GM23338 (cell line): ENCODE measurements around the gene CLSTN2. TPM values are rescaled to one million over a fixed set of nuclear protein-coding genes. Genes with fewer than 3 reads are reported as not detected.

ENCODE experiments used
- ATAC-seq: fragments of 200-7000 bp; cut with Tn5 transposase; 3 replicates; pipeline ENCODE4 v1.9.1; 2020
- DNase-seq: peaks from one replicate; pipeline ENCODE4 v3.0.0-alpha.2; 2015; ENCODE audit warnings: low spot score
- H2AFZ ChIP-seq: fragments of 200-600 bp; sonication (generic); 2 replicates; pipeline ENCODE4 v1.8.0; 2016; ENCODE audit warnings: antibody characterized with exemption, mild to moderate bottlenecking, moderate library complexity
- H3F3A ChIP-seq: fragments of 200-600 bp; sonication (generic); replicated peaks from 2 replicates; pipeline ENCODE4 v1.8.0; 2017; ENCODE audit warnings: antibody characterized with exemption, mixed run types, low read depth
- H3K27ac ChIP-seq: fragments of 200-600 bp; sonication (generic); 2 replicates; pipeline ENCODE4 v1.6.1; 2016; ENCODE audit warnings: low read depth
- H3K27me3 ChIP-seq: fragments of 200-600 bp; sonication (generic); 2 replicates; pipeline ENCODE4 v1.8.0; 2016; ENCODE audit warnings: mild to moderate bottlenecking, mixed run types, moderate library complexity; ENCODE audit not compliant: insufficient read depth
- H3K36me3 ChIP-seq: fragments of 200-600 bp; sonication (generic); 2 replicates; pipeline ENCODE4 v1.8.0; 2016; ENCODE audit warnings: mild to moderate bottlenecking; ENCODE audit not compliant: insufficient read depth
- H3K4me1 ChIP-seq: fragments of 200-600 bp; sonication (generic); 2 replicates; pipeline ENCODE4 v1.8.0; 2016; ENCODE audit warnings: mild to moderate bottlenecking, moderate library complexity; ENCODE audit not compliant: insufficient read depth
- H3K4me2 ChIP-seq: fragments of 200-600 bp; sonication (generic); 2 replicates; pipeline ENCODE4 v1.7.1; 2017; ENCODE audit warnings: mixed run types
- H3K4me3 ChIP-seq: fragments of 200-600 bp; sonication (generic); 2 replicates; pipeline ENCODE4 v1.6.1; 2016; ENCODE audit warnings: mixed run types
- H3K79me2 ChIP-seq: fragments of 200-600 bp; sonication (generic); replicated peaks from 2 replicates; pipeline ENCODE4 v1.8.0; 2017; ENCODE audit warnings: mild to moderate bottlenecking; ENCODE audit not compliant: insufficient read depth
- H3K9me2 ChIP-seq: fragments of 200-600 bp; sonication (generic); 2 replicates; pipeline ENCODE4 v1.8.0; 2017; ENCODE audit not compliant: insufficient read depth
- H4K20me1 ChIP-seq: fragments of 200-600 bp; sonication (generic); replicated peaks from 2 replicates; pipeline ENCODE4 v1.8.0; 2017; ENCODE audit warnings: mild to moderate bottlenecking; ENCODE audit not compliant: insufficient read depth
- H3K27ac Mint-ChIP-seq: 2 replicates; pipeline ENCODE4 v1.8.0; 2020; ENCODE audit warnings: inconsistent platforms, mild to moderate bottlenecking, moderate library complexity, mixed read lengths
- H3K27me3 Mint-ChIP-seq: 3 replicates; pipeline ENCODE4 v1.8.0; 2022; ENCODE audit warnings: low read depth, mild to moderate bottlenecking, moderate library complexity, mixed read lengths, inconsistent platforms; ENCODE audit not compliant: insufficient read depth, poor library complexity
- H3K36me3 Mint-ChIP-seq: 3 replicates; pipeline ENCODE4 v1.8.0; 2021; ENCODE audit warnings: low read depth, mild to moderate bottlenecking, inconsistent platforms, moderate library complexity, mixed read lengths
- H3K4me1 Mint-ChIP-seq: 3 replicates; pipeline ENCODE4 v1.8.0; 2020; ENCODE audit warnings: mild to moderate bottlenecking, inconsistent platforms, mixed read lengths
- H3K4me3 Mint-ChIP-seq: 3 replicates; pipeline ENCODE4 v1.8.0; 2021; ENCODE audit warnings: moderate library complexity, mild to moderate bottlenecking, inconsistent platforms, mixed read lengths
- H3K9me3 Mint-ChIP-seq: 3 replicates; pipeline ENCODE4 v1.8.0; 2020; ENCODE audit warnings: moderate library complexity, mild to moderate bottlenecking, inconsistent platforms, mixed read lengths
- CREB1 ChIP-seq: fragments of 250-450 bp; sonication (Bioruptor Pico); IDR thresholded peaks from 2 replicates; pipeline ENCODE4 v1.5.0; 2020; ENCODE audit warnings: low read depth, mild to moderate bottlenecking, moderate library complexity
- CTCF ChIP-seq, 2 experiments: fragments of 200-600 bp in 1 of 2; sonication (generic) in 1 of 2; conservative IDR thresholded peaks; 2 replicates each; pipeline versions ENCODE4 v1.5.1 to v1.6.1; 2016 to 2017; ENCODE audit warnings: antibody characterized with exemption in 2 of 2, low read depth in 2 of 2, mild to moderate bottlenecking in 2 of 2, moderate library complexity in 1 of 2
- EZH2 ChIP-seq: fragments of 200-600 bp; sonication (generic); IDR thresholded peaks from one replicate; pipeline ENCODE4 v1.8.0; 2017; ENCODE audit warnings: antibody characterized with exemption, mild to moderate bottlenecking, low read depth; ENCODE audit not compliant: unreplicated experiment
- EZH2phosphoT487 ChIP-seq: fragments of 200-600 bp; sonication (generic); IDR thresholded peaks from one replicate; pipeline ENCODE4 v1.8.1; 2018; ENCODE audit warnings: antibody characterized with exemption; ENCODE audit not compliant: unreplicated experiment
- JUNB ChIP-seq: IDR thresholded peaks from one replicate; pipeline ENCODE4 v1.6.1; 2016; ENCODE audit warnings: antibody characterized with exemption; ENCODE audit not compliant: unreplicated experiment
- NANOG ChIP-seq: IDR thresholded peaks from 2 replicates; pipeline ENCODE4 v1.6.1; 2016; ENCODE audit warnings: antibody characterized with exemption, borderline replicate concordance
- POLR2AphosphoS5 ChIP-seq: IDR thresholded peaks from 2 replicates; pipeline ENCODE4 v1.6.1; 2016; ENCODE audit warnings: antibody characterized with exemption, low read depth
- STAT1 ChIP-seq: IDR thresholded peaks from one replicate; pipeline ENCODE4 v1.6.1; 2016; ENCODE audit warnings: antibody characterized with exemption; ENCODE audit not compliant: unreplicated experiment
- polyA plus RNA-seq: library from polyadenylated mRNA; unstranded; fragments of >200 nt; fragmentation: Nextera tagmentation; extraction: Ambion mirVana; gene quantifications from 2 replicates; pipeline ENCODE4 v1.2.1, GENCODE V29; 2016
- total RNA-seq: library from RNA; depleted of rRNA; stranded (reverse); fragments of >200 nt; shearing (Covaris generic); gene quantifications from 2 replicates; pipeline ENCODE4 v1.2.3, GENCODE V29; 2014
- TF ChIP-seq, protein P1 (sequence below): IDR thresholded peaks from one replicate; pipeline ENCODE4 v1.6.1; 2018; ENCODE audit warnings: antibody characterized with exemption; ENCODE audit not compliant: unreplicated experiment

The CLSTN2 gene
- total and polyA plus RNA-seq, 2 experiments from 2014 or later, result 0.11 to 0.83 TPM

GRCh38 chr3:140052771-140053702, 118.1 kb downstream of the CLSTN2 start:
- Mint-ChIP-seq H3K9me3 (no peaks in the 10 kb centered on the region), H3K4me3 (no peak overlapping the region), H3K36me3 (no peaks in the 10 kb centered on the region), H3K27me3 (peaks cover 4% of the 10 kb centered on the region), H3K27ac (no peak overlapping the region), H3K4me1 (peaks cover 3% of the 10 kb centered on the region; the same call in 2 of the 3 replicates)
- H4K20me1 ChIP-seq, result no peaks in the 10 kb centered on the region
- TF ChIP-seq JUNB (no peak), EZH2 (no peak), EZH2phosphoT487 (no peak), STAT1 (no peak)
- no peak for DNase-seq
- no peaks in the 10 kb centered on the region for H3K79me2 ChIP-seq
- H3F3A ChIP-seq, result no peaks in the 10 kb centered on the region
- H3K4me3 ChIP-seq, result no peak overlapping the region
- peaks cover 4% of the 10 kb centered on the region; the same call in 1 of the 2 replicates for H3K9me2 ChIP-seq
- H3K4me1 ChIP-seq, result no peaks in the 10 kb centered on the region
- no peak overlapping the region for H3K27ac ChIP-seq
- no peak overlapping the region for H2AFZ ChIP-seq
- no peaks in the 10 kb centered on the region for H3K36me3 ChIP-seq
- no peak overlapping the region for H3K4me2 ChIP-seq
- ATAC-seq, result no peak; the same call in 2 of the 3 replicates
- H3K27me3 ChIP-seq, result no peaks in the 10 kb centered on the region

- Mint-ChIP-seq H3K4me1 (peaks cover 3% of the 10 kb centered on the region; the same call in 2 of the 3 replicates), H3K27me3 (peaks cover 7% of the 10 kb centered on the region), H3K27ac (no peak overlapping the region), H3K36me3 (no peaks in the 10 kb centered on the region), H3K4me3 (no peak overlapping the region), H3K9me3 (no peaks in the 10 kb centered on the region)
- Histone ChIP-seq H4K20me1 (no peaks in the 10 kb centered on the region), H3K4me3 (no peak overlapping the region), H3K27me3 (no peaks in the 10 kb centered on the region), H3F3A (no peaks in the 10 kb centered on the region), H3K79me2 (no peaks in the 10 kb centered on the region), H2AFZ (no peak overlapping the region), H3K9me2 (peaks cover 4% of the 10 kb centered on the region; the same call in 1 of the 2 replicates), H3K27ac (no peak overlapping the region), H3K4me2 (no peak overlapping the region), H3K4me1 (no peaks in the 10 kb centered on the region), H3K36me3 (no peaks in the 10 kb centered on the region)
- DNase-seq (no peak), ATAC-seq (no peak)
- TF ChIP-seq NANOG (no peak), STAT1 (no peak), JUNB (no peak), CTCF (conservative IDR thresholded peaks at IDR 0.05; ENCODE audit: low read depth in 2 of 2) (no peak), POLR2AphosphoS5 (no peak), CREB1 (CRISPR knock-in tag) (no peak)
- TF ChIP-seq, protein P1, sequence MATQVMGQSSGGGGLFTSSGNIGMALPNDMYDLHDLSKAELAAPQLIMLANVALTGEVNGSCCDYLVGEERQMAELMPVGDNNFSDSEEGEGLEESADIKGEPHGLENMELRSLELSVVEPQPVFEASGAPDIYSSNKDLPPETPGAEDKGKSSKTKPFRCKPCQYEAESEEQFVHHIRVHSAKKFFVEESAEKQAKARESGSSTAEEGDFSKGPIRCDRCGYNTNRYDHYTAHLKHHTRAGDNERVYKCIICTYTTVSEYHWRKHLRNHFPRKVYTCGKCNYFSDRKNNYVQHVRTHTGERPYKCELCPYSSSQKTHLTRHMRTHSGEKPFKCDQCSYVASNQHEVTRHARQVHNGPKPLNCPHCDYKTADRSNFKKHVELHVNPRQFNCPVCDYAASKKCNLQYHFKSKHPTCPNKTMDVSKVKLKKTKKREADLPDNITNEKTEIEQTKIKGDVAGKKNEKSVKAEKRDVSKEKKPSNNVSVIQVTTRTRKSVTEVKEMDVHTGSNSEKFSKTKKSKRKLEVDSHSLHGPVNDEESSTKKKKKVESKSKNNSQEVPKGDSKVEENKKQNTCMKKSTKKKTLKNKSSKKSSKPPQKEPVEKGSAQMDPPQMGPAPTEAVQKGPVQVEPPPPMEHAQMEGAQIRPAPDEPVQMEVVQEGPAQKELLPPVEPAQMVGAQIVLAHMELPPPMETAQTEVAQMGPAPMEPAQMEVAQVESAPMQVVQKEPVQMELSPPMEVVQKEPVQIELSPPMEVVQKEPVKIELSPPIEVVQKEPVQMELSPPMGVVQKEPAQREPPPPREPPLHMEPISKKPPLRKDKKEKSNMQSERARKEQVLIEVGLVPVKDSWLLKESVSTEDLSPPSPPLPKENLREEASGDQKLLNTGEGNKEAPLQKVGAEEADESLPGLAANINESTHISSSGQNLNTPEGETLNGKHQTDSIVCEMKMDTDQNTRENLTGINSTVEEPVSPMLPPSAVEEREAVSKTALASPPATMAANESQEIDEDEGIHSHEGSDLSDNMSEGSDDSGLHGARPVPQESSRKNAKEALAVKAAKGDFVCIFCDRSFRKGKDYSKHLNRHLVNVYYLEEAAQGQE, result no peak
Measured at GRCh38 chr3:140053794-140054193, 118.8 kb downstream of the CLSTN2 start.
